ENCODE measurements around the gene UBALD1. TPM values are rescaled to one million over a fixed set of nuclear protein-coding genes. Genes with fewer than 3 reads are reported as not detected.

UBALD1 gene
- total RNA-seq, 1 donor from 2014 or later: 3.7 TPM

DNA sequence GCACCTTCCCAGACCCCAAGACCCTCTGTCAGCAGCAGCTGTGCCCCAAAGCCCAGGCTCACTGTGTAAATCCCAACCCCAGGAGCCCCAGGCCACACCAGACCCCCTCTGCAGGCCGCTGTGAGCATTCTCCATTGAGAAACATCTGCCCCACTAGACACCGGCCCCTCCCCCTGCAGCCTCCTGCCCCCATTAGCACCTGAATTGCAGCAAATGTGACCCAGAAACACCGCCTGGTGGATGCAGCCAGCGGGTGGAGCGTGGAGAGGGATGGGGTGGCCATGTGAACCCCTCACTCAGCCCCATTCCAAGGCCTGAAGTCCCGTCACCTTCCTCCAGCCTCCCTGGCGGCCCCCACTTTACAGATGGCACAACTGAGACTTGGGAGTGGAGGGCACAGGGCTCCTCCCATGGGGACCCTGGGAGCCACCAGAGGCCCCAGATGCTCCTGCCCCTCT is 2.2 kb downstream of the UBALD1 start:
- H3K4me3 ChIP-seq (ENCODE audit: low read depth, low read length): no peak overlapping the region
- no peak for DNase-seq (ENCODE audit: low read depth)
- H3K27me3 ChIP-seq (ENCODE audit: control insufficient read depth, insufficient read depth, low read length): no peaks in the 10 kb centered on the region
- FAIRE-seq: no peak
- TF ChIP-seq, protein P1, sequence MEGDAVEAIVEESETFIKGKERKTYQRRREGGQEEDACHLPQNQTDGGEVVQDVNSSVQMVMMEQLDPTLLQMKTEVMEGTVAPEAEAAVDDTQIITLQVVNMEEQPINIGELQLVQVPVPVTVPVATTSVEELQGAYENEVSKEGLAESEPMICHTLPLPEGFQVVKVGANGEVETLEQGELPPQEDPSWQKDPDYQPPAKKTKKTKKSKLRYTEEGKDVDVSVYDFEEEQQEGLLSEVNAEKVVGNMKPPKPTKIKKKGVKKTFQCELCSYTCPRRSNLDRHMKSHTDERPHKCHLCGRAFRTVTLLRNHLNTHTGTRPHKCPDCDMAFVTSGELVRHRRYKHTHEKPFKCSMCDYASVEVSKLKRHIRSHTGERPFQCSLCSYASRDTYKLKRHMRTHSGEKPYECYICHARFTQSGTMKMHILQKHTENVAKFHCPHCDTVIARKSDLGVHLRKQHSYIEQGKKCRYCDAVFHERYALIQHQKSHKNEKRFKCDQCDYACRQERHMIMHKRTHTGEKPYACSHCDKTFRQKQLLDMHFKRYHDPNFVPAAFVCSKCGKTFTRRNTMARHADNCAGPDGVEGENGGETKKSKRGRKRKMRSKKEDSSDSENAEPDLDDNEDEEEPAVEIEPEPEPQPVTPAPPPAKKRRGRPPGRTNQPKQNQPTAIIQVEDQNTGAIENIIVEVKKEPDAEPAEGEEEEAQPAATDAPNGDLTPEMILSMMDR (IDR thresholded peaks at IDR 0.05; ENCODE audit: insufficient read depth, low read length, severe bottlenecking): no peak
- H3K36me3 ChIP-seq (ENCODE audit: control insufficient read depth, insufficient read depth, low read length): peaks cover 9% of the 10 kb centered on the region

DNA sequence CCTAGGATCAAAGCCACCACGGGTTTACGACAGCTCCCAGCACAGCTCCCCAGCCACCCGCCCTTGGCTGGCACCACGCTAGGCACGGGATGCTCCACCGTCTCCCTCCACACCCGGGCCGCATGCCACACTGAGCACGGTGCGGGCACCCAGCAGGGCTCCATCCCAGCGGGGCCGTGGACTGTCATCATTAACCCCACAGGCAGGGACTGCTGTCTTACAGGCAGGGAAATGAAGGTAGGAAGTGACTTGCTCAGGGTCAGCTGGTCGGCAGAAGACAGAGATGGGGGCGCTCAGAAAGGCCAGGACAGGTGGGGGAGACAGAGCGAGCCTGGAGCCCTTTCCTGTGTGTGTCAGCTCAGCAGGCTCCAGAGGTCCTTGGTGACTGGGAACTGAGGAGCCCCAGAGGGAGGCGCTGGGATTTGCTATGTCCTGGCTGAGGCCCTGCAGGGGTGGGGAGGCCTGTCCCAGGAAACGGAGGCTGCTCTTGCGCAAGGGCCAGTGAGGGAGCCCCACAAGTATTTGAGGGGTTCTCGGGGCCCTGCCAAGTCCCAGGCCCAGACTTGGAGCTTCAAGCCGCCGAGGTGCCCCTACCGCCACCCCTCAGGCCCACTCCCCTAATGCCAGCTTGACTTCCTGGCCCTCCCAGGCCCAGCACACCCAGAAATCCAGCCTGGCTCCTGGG is 3.2 kb downstream of the UBALD1 start:
- FAIRE-seq (no peak), DNase-seq (ENCODE audit: low read depth) (no peak)
- TF ChIP-seq, protein P1 (IDR thresholded peaks at IDR 0.05; ENCODE audit: insufficient read depth, low read length, severe bottlenecking): no peak
- H3K27me3 ChIP-seq (ENCODE audit: control insufficient read depth, insufficient read depth, low read length): no peaks in the 10 kb centered on the region
- H3K4me3 ChIP-seq (ENCODE audit: low read depth, low read length): no peak overlapping the region
- H3K36me3 ChIP-seq (ENCODE audit: control insufficient read depth, insufficient read depth, low read length): peaks cover 9% of the 10 kb centered on the region

DNA sequence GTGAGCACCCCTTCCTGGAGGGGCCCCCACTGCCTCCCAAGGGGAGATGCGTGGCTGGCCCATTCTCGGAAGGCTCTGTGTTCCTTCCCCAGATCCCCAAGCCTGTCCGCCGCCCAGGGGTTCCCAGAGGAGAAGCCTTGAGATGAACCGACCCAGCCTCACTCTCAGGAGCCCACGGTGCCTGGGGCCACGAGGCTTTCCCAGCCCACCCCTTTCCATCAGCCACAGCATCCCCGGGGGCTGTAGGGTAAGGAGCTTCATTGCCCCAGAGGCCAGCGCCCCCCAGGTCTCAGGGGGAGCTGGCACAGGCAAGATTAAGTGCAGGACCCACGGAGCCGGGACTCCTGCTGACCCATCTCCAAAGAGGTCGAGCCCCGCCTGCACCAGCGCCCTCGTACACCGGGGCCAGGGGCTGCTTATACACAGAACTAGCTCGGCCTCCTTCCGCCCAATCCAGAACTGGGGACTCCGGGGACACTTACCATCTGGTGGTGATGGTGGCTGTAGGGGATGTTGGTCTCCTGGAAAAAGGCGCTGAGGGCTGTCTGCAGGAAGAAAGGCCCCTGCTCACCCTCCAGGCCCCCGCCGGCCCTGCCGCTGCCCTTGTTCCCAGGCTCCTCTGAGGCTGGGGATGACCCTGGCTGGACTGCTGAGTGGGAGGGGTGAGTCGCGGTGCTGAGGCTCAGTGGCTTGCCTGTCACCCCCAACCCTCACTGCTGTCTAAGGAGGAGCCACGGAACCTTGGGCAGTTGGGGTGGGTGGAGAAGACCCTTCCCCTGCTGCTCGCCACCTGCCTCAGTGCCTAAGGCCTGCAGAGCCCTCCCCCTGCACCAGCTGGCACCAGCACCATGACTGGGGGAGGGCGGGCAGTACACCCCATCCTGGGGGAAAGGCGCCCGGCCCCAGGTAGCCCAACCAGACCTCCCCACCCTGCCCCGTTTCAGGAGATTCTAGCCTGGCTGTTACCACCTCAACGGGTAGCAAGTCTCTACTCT is 4.4 kb downstream of the UBALD1 start:
- FAIRE-seq (no peak), DNase-seq (ENCODE audit: low read depth) (no peak)
- H3K36me3 ChIP-seq (ENCODE audit: control insufficient read depth, insufficient read depth, low read length): peaks cover 9% of the 10 kb centered on the region
- TF ChIP-seq, protein P1 (IDR thresholded peaks at IDR 0.05; ENCODE audit: insufficient read depth, low read length, severe bottlenecking): no peak
- H3K27me3 ChIP-seq (ENCODE audit: control insufficient read depth, insufficient read depth, low read length): no peaks in the 10 kb centered on the region
- no peak overlapping the region for H3K4me3 ChIP-seq (ENCODE audit: low read depth, low read length)

DNA sequence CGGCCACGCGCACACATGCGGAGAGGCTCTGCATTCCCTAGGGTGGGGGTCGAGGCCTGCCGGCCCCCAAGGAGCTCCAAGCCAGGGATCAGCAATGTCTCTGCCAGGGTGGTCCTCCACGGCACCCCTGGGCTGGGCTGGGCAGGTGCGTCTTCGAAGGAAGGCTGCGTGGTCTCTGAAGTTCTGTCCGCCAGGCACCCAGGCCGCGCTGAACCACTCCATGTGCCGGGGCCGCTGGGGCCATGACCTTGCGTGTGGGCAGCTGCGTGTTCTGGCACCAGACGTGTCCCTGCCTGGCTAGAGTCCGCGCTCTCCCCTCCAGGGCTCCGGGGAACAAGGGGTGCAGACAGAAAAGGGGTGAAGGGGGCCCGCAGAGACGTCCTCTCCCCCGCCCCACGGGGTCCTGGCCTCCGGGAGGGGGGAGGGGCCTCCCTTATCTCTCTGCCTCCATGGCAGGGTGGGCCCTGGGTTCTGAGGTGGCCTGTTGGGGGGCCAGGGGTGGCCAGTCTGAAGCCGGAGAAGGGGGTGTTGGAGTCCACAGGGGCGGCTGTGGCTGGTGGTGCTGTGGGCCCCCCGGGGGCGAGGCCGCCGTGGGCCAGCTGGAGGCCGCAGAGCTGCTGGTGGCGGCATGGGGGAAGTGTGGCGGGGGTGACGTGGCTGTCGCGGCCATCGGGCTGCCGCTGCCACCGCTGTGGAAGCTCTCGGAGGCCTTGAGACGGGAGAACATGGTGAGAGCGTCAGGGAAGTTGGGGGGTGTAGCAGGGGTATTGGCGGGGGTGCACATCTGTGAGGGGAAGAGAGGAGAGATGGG is 5.3 kb downstream of the UBALD1 start:
- DNase-seq (ENCODE audit: low read depth) (no peak), FAIRE-seq (no peak)
- TF ChIP-seq, protein P1 (IDR thresholded peaks at IDR 0.05; ENCODE audit: insufficient read depth, low read length, severe bottlenecking): no peak
- H3K4me3 ChIP-seq (ENCODE audit: low read depth, low read length): no peak overlapping the region
- H3K27me3 ChIP-seq (ENCODE audit: control insufficient read depth, insufficient read depth, low read length): no peaks in the 10 kb centered on the region
- peaks cover 9% of the 10 kb centered on the region for H3K36me3 ChIP-seq (ENCODE audit: control insufficient read depth, insufficient read depth, low read length)

DNA sequence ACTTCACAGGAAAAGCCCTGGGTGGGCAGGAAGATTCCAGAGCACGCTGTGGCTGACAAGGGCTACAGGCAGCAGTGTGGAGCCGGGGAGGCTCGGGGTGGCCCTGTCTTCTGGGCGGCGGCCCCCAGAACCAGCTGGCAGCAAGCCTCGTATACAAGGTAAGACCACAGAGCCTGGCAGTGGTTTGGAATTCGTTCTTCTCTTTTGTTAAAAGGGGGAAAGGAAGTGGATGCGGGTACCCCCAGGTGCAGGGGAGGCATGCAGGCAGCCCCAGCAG is 6.0 kb downstream of the UBALD1 start:
- no peak overlapping the region for H3K4me3 ChIP-seq (ENCODE audit: low read depth, low read length)
- TF ChIP-seq, protein P1 (IDR thresholded peaks at IDR 0.05; ENCODE audit: insufficient read depth, low read length, severe bottlenecking): no peak
- H3K27me3 ChIP-seq (ENCODE audit: control insufficient read depth, insufficient read depth, low read length): no peaks in the 10 kb centered on the region
- no peak for FAIRE-seq
- H3K36me3 ChIP-seq (ENCODE audit: control insufficient read depth, insufficient read depth, low read length): peaks cover 9% of the 10 kb centered on the region
- no peak for DNase-seq (ENCODE audit: low read depth)
